IMR-90 (cell line): Measurements from ENCODE around the gene SRD5A1.

ENCODE experiments used
- CTCF ChIP-seq: conservative IDR thresholded peaks from 2 replicates; pipeline ENCODE4 v1.5.1; 2012; ENCODE audit warnings: mild to moderate bottlenecking, low read depth, low read length, improper control_type of control experiment
- MAZ ChIP-seq: IDR thresholded peaks from 2 replicates; pipeline ENCODE4 v1.6.1; 2012; ENCODE audit warnings: low read depth, mild to moderate bottlenecking, low read length, improper control_type of control experiment, moderate library complexity, borderline replicate concordance
- MXI1 ChIP-seq: IDR thresholded peaks from 2 replicates; pipeline ENCODE4 v1.6.1; 2012; ENCODE audit warnings: low read depth, mild to moderate bottlenecking, low read length, moderate library complexity, borderline replicate concordance
- POLR2A ChIP-seq: IDR thresholded peaks from 2 replicates; pipeline ENCODE4 v1.6.1; 2012; ENCODE audit warnings: mild to moderate bottlenecking, low read depth, low read length
- RAD21 ChIP-seq: IDR thresholded peaks from 2 replicates; pipeline ENCODE4 v1.6.1; 2012; ENCODE audit warnings: low read length, improper control_type of control experiment
- RFX5 ChIP-seq: IDR thresholded peaks from 2 replicates; pipeline ENCODE4 v1.8.0; 2012; ENCODE audit warnings: low read depth, mild to moderate bottlenecking, low read length, moderate library complexity

GRCh38 chr5:6611334-6612256 lies 21.6 kb upstream of the SRD5A1 start:
- no peak for TF ChIP-seq CTCF
- no peak for TF ChIP-seq POLR2A
- no peak for TF ChIP-seq RFX5
- no peak for TF ChIP-seq MAZ
- TF ChIP-seq RAD21, result no peak
- no peak for TF ChIP-seq MXI1
